ENCODE data around the gene TBC1D23.
"Not testable (repeated sequence)": the region's sequence is repeated elsewhere in the genome, so short reads cannot be mapped to it uniquely, and the experiment has no call there.

TBC1D23 gene

GRCh38 chr3:100310355-100310965 lies 49.7 kb downstream of the TBC1D23 start:
- no peak for DNase-seq

GRCh38 chr3:100311011-100311410 lies 50.2 kb downstream of the TBC1D23 start:
- DNase-seq, result no peak

DNA sequence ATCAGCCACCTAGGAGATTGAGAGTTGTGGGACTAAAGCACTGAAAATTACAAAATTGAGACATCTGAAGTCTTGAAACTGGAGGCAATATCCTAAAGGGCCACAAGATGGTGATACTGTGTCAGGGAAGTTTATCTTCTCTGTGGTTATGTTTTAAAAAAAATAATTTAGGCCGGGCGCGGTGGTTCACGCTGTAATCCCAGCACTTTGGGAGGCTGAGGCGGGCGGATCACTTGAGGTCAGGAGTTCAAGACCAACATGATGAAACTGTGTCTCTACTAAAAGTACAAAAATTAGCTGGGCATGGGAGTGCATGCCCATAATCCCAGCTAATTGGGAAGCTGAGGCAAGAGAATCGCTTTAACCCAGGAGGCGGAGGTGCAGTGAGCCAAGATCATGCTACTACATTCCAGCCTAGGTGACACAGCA lies 55.9 kb downstream of the TBC1D23 start:
- peak; percentile 9 for DNase-seq

DNA sequence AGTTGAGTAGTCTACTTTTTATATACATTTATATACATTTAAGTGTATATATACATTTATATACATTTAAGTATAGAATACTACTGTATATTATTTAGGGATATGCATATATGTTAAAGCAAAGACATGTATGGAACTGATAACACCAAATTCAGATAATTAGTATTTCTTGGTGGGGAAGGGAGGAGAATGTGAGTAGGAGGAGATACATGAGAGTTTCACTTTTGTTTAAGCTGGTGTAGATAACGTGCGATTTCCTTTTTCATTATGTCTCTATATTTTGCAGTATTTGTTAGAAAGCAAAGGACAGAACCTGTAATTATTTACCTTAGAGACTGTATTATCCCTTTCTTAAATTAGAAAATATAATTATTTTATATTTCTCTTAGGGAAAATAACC lies 57.1 kb downstream of the TBC1D23 start:
- DNase-seq, result no peak

- no peak for DNase-seq
Observed at GRCh38 chr3:100319951-100320350, 59.2 kb downstream of the TBC1D23 start.

DNA sequence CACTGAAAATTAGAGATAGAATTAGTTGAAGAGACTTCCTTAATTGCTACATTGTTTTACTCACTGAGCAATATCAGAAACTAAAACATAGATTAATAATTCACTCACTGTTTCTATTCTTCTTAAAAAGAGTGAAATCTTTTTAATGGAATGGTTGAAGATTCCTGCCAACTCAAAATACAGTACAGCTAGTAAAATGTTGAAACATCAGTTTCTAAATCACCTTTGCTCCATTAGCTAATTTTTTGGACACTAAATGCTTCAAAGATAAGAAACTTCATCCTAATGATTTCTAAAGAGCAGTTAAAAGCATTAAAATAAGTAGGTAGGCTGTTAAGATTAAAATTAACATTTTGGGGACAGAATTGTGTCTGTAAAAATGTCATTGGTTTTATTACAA lies 63.3 kb downstream of the TBC1D23 start:
- DNase-seq, result no peak

DNA sequence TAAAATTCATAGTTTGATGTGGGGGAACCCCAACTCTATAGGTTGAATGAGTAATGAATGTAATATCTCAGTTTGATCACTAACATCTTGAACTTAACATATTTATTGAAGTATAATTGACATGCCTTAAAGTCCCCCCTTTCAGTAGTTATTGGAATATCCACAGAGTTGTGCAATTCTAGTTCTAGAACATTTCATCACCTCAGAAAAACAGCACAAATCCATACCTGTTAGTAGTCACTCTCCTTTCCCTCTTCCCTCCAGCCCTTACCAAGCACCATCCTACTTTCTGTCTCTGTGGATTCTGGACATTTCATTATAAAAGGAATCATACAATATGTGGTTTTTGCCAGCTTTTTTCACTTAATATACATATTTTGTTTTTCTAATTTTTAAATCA lies 65.0 kb downstream of the TBC1D23 start:
- no peak for DNase-seq

- DNase-seq, result not testable (repeated sequence)
Observed at GRCh38 chr3:100327377-100327776, 66.6 kb downstream of the TBC1D23 start.

GRCh38 chr3:100329800-100330489 lies 69.2 kb downstream of the TBC1D23 start:
- no peak for DNase-seq

- no peak for DNase-seq
Observed at GRCh38 chr3:100330651-100331050, 69.9 kb downstream of the TBC1D23 start.

- no peak for DNase-seq
Observed at GRCh38 chr3:100331660-100332059, 70.9 kb downstream of the TBC1D23 start.

GRCh38 chr3:100333051-100333450 lies 72.3 kb downstream of the TBC1D23 start:
- DNase-seq, result no peak

GRCh38 chr3:100333970-100334487 lies 73.2 kb downstream of the TBC1D23 start:
- DNase-seq, result no peak

DNA sequence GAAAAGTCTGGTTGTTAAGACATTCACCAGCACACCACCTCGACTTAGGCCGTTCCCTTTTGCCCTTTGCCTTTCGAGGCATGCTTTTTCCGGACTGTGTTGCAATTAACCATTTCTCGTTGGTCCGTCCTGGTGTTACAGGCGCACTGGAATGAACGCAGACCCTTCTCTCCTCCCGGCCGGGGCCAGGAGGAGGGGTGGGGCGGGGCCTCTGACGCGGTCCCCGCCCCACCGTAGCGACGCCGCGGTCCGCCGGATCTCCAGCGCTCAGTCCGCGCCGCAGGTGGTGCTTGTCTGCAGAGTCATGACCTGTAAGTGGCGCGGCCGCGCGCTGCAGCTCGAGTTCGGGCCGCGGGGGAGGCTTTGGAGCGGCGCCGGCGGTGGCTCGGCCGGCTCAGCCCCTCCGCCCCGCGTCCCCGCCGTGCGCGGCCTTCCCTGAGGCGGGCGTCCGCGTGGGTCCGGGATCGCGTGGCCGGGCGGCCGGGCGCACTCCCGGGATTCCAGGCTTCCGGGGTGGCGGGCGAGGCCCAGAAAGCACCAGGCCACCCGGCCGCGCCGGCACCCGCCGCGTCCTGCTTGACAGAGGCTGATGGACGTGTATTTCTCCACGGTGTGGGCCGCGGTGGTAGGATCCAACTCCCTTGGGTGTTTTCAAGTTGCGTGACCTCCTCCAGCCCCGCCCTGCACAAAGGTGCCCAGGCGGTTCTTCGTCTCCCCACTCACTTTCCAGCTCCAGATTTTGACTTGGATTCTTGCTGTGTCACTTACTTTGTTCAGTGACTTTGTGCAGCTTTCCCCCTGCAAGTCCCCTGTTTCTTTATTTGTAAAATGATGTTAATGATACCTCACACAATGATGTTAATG lies 73.9 kb downstream of the TBC1D23 start, which contains the start of gene NIT2:
TSS of gene NIT2 (plus strand) at position 270 of the 864 bp plus-strand sequence. CDS start at position 305, 35 bp downstream.
- DNase-seq, result peak; percentile 56

DNA sequence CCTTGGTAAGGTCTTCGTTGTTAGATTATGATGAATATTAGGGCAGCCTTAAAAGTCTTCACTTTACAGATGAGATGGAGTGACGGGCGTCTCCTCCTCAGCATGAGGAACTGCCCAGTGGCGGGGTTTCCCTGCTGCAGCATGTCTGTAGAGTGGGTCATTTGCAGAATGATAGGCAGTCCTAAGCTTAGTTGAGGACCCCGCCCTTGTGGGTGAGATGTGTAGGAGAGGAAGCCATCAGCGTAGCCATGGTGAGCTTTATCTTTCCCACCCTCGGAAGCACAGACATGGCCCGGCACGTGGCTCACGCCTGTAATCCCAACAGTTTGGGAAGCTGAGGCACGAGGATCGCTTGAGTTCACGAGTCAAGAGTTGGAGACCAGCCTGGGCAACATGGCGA lies 74.6 kb downstream of the TBC1D23 start:
- DNase-seq, result peak; percentile 50

DNA sequence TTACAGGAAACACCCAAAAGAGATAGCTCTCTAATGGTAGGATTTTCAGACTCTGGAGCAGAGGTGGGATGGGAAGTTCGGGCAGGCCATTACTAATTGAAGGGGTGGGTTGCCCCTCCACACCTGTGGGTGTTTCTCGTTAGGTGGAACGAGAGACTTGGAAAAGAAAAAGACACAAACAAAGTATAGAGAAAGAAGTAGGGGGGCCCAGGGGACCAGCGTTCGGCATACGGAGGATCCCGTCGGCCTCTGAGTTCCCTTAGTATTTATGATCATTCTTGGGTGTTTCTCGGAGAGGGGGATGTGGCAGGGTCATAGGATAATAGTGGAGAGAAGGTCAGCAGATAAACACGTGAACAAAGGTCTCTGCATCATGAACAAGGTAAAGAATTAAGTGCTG lies 75.4 kb downstream of the TBC1D23 start:
- DNase-seq, result not testable (repeated sequence)

DNA sequence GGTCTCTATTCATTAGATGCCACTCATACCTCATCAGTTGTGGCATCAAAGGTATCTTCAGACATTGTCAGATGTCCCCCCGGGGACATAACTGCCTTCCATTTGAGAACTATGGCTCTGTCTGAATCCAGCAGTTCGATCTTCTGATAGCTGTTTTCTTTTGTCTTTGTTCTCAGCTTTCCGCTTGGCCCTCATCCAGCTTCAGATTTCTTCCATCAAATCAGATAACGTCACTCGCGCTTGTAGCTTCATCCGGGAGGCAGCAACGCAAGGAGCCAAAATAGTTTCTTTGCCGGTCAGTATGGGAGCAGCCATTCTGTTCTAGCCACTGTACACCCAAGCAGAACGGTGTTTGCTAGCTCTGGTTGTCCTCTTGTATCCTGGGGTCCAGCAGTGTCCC lies 78.1 kb downstream of the TBC1D23 start:
- DNase-seq, result no peak

DNA sequence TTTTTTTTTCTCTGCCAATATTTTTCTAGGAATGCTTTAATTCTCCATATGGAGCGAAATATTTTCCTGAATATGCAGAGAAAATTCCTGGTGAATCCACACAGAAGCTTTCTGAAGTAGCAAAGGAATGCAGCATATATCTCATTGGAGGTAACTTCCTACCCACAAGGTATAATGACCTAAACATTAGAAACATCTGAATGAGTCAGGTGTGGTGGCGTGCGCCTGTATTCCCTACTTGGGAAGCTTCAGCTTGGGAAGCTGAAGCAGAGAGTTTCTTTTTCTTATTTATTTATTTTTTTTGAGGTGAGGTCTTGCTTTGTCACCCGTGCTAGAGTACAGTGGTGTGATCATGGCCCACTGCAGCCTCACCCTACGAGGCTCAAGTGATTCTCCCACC lies 79.0 kb downstream of the TBC1D23 start:
- DNase-seq, result no peak

GRCh38 chr3:100340527-100340926 lies 79.7 kb downstream of the TBC1D23 start:
- no peak for DNase-seq

GRCh38 chr3:100348727-100349126 lies 87.9 kb downstream of the TBC1D23 start:
- no peak for DNase-seq

GRCh38 chr3:100351770-100352169 lies 91.0 kb downstream of the TBC1D23 start:
- DNase-seq, result not testable (repeated sequence)

DNA sequence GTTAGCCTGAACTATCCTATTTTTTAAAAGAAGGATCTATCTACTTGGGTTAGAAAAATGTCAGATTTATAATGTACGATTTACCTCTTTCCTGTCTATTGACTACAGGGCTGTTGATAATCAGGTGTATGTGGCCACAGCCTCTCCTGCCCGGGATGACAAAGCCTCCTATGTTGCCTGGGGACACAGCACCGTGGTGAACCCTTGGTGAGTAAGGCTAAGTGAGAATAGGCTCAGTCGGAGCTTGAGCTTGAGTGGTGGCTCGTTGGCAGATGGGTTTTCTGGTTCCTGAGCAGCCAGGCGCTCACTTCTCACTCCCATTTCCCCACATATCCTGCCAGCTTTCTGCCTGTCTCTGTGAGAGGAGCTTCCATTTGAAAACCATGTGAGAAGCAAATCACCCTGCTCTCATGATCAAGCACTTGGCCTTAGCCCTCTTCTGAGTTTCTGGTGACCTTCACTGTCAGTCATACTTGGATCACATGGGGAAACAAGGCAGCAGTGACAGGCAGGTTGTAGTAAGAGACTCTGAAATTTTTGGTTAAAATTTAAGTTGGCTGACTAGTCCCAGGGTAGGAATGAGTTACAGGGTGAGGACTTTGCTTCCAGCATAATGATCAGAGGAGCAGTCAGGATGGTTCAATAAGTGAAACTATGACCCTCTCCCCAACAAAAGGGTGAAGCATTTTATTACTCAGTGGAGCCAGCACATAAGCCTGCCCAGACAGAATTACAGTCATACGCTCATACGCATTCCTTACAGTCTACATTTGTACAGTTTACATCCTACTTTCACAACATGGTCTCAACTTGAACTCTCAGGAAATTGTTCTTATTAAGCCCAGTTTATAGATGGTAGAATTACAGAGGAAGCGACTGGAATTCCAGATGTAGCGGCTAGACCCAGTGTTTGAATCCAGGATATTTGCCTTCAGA lies 91.8 kb downstream of the TBC1D23 start:
- no peak for DNase-seq
